Measurements from ENCODE around the gene MYT1. TPM values are rescaled to one million over a fixed set of nuclear protein-coding genes. Genes with fewer than 3 reads are reported as not detected.

Gene MYT1
- total and polyA plus RNA-seq, 11 donors: 0.07 to 0.23 (median 0.09) TPM; not detected in 5

DNA sequence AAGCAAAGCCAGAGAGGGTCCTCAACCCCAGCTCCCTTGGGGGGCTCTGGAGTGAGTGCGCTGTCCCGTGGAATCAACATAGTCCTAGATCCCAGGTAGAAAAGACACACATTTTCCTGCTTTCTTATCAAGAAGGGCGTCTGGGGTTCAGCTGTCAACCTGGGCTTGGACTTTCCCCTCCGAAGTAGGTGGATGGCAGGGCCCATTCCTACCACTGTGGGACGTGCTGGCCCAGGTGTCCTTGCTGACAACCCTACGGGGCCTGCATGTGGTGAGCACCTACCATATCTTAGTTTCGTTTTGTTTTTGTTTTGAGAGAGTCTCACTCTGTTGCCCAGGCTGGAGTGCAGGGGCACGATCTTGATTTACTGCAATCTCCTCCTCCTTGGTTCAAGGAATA is 42.4 kb downstream of the MYT1 start:
- DNase-seq (peak in 1 of 5 donors; percentile 1), ATAC-seq (no peak)
- H3K4me3 ChIP-seq: no peak overlapping the region
- intact Hi-C loops (cut with DNase I): no loop called here
- peaks cover 0 to 7% (median 0%) of the 10 kb centered on the region in 9 donors for H3K27me3 ChIP-seq
- WGBS, 4 donors: 90 to 96% (median 91%) methylated on average over 8 of the region's 8 CpGs
- peaks cover 0 to 2% (median 0%) of the 10 kb centered on the region in 12 donors for H3K4me1 ChIP-seq
- no peaks in the 10 kb centered on the region for H3K36me3 ChIP-seq
- H3K9me3 ChIP-seq: no peaks in the 10 kb centered on the region
- TF ChIP-seq POLR2A (IDR thresholded peaks at IDR 0.05): no peak
- TF ChIP-seq, protein P1, sequence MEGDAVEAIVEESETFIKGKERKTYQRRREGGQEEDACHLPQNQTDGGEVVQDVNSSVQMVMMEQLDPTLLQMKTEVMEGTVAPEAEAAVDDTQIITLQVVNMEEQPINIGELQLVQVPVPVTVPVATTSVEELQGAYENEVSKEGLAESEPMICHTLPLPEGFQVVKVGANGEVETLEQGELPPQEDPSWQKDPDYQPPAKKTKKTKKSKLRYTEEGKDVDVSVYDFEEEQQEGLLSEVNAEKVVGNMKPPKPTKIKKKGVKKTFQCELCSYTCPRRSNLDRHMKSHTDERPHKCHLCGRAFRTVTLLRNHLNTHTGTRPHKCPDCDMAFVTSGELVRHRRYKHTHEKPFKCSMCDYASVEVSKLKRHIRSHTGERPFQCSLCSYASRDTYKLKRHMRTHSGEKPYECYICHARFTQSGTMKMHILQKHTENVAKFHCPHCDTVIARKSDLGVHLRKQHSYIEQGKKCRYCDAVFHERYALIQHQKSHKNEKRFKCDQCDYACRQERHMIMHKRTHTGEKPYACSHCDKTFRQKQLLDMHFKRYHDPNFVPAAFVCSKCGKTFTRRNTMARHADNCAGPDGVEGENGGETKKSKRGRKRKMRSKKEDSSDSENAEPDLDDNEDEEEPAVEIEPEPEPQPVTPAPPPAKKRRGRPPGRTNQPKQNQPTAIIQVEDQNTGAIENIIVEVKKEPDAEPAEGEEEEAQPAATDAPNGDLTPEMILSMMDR (IDR thresholded peaks at IDR 0.05): no peak
- H3K27ac ChIP-seq: no peak overlapping the region

DNA sequence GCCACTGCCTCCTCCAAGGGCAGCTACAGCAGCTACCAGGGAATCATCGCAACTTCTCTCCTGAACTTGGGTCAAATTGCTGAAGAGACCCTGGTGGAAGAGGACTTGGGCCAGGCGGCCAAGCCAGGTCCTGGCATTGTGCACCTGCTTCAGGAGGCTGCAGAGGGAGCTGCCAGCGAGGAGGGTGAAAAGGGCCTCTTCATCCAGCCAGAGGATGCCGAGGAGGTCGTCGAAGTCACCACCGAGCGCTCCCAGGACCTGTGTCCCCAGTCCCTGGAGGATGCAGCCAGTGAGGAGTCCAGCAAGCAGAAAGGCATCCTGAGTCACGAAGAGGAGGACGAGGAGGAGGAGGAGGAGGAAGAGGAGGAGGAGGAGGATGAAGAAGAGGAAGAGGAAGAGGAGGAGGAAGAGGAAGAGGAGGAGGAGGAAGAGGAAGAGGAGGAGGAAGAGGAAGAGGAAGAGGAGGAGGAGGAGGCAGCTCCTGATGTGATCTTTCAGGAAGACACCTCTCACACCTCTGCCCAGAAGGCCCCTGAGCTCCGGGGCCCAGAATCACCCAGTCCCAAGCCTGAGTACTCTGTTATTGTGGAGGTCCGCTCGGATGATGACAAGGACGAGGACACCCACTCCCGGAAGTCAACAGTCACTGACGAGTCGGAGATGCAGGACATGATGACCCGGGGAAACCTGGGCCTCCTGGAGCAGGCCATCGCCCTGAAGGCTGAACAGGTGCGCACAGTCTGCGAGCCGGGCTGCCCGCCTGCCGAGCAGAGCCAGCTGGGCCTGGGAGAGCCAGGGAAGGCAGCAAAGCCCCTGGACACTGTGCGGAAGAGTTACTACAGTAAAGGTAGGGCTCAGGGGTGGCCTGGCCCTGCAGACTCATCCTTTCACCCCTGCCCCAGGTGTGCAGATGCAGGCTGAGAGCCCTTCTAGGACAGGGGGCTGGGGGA is 43.7 kb downstream of the MYT1 start:
- 82 to 87% (median 84%) methylated on average over 25 of the region's 25 CpGs for WGBS, 4 donors
- Histone ChIP-seq H3K36me3 (no peaks in the 10 kb centered on the region), H3K27me3 (peaks cover 0 to 7% (median 0%) of the 10 kb centered on the region in 9 donors), H3K4me1 (peaks cover 0 to 14% (median 3%) of the 10 kb centered on the region in 12 donors), H3K4me3 (no peak overlapping the region), H3K9me3 (no peaks in the 10 kb centered on the region), H3K27ac (no peak overlapping the region)
- intact Hi-C loops (cut with DNase I): no loop called here
- TF ChIP-seq POLR2A (IDR thresholded peaks at IDR 0.05): no peak
- TF ChIP-seq, protein P1 (IDR thresholded peaks at IDR 0.05): no peak
- ATAC-seq: no peak
- peak in 1 of 5 donors; percentile 52 for DNase-seq

DNA sequence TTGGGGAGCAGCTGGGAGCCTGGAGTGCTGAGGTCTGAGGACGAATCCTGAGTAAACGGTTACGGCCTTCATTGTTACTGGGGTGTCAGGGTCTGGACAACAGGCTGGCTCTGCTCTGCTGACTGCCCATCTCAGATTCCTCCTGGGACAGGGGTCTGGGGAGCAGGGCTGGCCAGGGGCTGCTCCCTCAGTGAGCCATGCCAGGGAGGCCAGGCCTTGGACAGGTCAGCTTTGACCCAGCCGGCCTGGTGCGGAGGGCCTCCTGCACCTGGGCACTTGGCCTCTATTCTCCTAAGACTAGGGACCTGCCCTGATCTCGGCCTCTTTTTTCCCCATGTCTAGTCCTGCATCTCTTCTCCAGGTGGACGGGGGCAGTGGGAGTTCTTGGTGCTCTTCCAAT is 44.9 kb downstream of the MYT1 start:
- Histone ChIP-seq H3K4me1 (peaks cover 0 to 26% (median 13%) of the 10 kb centered on the region in 12 donors), H3K9me3 (no peaks in the 10 kb centered on the region), H3K4me3 (no peak overlapping the region), H3K36me3 (no peaks in the 10 kb centered on the region), H3K27ac (no peak overlapping the region), H3K27me3 (no peaks in the 10 kb centered on the region)
- DNase-seq (no peak), ATAC-seq (no peak)
- WGBS, 4 donors: 78 to 90% (median 81%) methylated on average over 5 to 7 of the region's 7 CpGs
- TF ChIP-seq, protein P1 (IDR thresholded peaks at IDR 0.05): no peak
- no peak for TF ChIP-seq POLR2A (IDR thresholded peaks at IDR 0.05)
- intact Hi-C loops (cut with DNase I): no loop called here

DNA sequence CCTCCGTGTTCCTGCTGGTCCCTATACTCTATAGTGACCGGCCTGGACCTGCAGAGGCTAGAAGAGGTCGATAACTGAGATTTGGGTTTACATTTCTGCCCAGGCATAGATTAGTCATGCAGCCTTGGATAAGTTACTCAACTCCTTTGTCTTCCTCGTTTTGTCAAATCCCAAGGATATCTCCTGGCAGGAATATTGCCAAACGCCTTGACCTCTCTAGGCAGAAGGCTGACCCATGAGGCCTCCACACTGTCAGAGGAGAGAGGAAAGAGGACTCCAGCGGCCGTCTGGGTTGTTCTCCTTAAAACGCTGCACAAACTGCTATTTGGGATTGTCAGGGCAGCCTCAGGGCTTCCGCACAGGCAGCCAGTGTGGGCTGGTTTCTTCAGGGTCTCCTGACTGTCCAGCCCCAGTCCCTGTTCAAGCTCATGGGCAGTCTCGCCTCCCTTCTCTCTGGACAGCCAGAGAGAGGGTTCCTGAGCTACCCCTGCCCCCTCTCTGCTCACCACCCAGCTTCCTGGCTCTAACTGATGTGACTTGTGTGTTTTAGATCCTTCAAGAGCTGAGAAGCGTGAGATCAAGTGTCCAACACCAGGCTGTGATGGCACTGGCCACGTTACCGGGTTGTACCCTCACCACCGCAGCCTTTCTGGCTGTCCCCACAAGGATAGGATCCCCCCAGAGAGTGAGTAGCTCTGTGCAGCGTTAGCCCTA is 46.6 kb downstream of the MYT1 start:
- Histone ChIP-seq H3K27ac (no peak overlapping the region), H3K4me3 (no peak overlapping the region), H3K27me3 (no peaks in the 10 kb centered on the region), H3K36me3 (no peaks in the 10 kb centered on the region), H3K9me3 (no peaks in the 10 kb centered on the region), H3K4me1 (peaks cover 0 to 35% (median 13%) of the 10 kb centered on the region in 12 donors)
- ATAC-seq (no peak), DNase-seq (no peak)
- intact Hi-C loops (cut with DNase I): no loop called here
- TF ChIP-seq, protein P1 (IDR thresholded peaks at IDR 0.05): no peak
- no peak for TF ChIP-seq POLR2A (IDR thresholded peaks at IDR 0.05)
- WGBS, 4 donors: 81 to 85% (median 82%) methylated on average over 14 to 15 of the region's 15 CpGs
